ENCODE measurements around the gene HJURP. TPM values are rescaled to one million over a fixed set of nuclear protein-coding genes. Genes with fewer than 3 reads are reported as not detected.

HJURP gene
- polyA plus RNA-seq, 3 donors, result 0.07 to 0.16 TPM; not detected in 1

GRCh38 chr2:233803292-233803911 lies 50.9 kb downstream of the HJURP start:
- 46 to 71% (median 67%) methylated on average over 2 of the region's 2 CpGs for WGBS, 3 donors
- no peak overlapping the region for H3K27ac ChIP-seq (ENCODE audit: low read depth, low read length)

GRCh38 chr2:233802132-233802815 lies 52.1 kb downstream of the HJURP start:
- no peak overlapping the region for H3K27ac ChIP-seq (ENCODE audit: low read depth, low read length)
- WGBS, 3 donors, result 59 to 76% (median 71%) methylated on average over 3 of the region's 3 CpGs

GRCh38 chr2:233801357-233802131 lies 52.8 kb downstream of the HJURP start:
- no peak overlapping the region for H3K27ac ChIP-seq (ENCODE audit: low read depth, low read length)
- 66 to 79% (median 75%) methylated on average over 9 of the region's 9 CpGs for WGBS, 3 donors

GRCh38 chr2:233800208-233800607 lies 54.1 kb downstream of the HJURP start:
- 78 to 81% (median 80%) methylated on average over 7 of the region's 7 CpGs for WGBS, 3 donors
- no peak overlapping the region for H3K27ac ChIP-seq (ENCODE audit: low read depth, low read length)

GRCh38 chr2:233799716-233800115 lies 54.6 kb downstream of the HJURP start:
- 45 to 82% (median 54%) methylated on average over 5 of the region's 5 CpGs for WGBS, 3 donors
- no peak overlapping the region for H3K27ac ChIP-seq (ENCODE audit: low read depth, low read length)

- 58 to 63% (median 61%) methylated on average over 7 of the region's 7 CpGs for WGBS, 3 donors
- no peak overlapping the region for H3K27ac ChIP-seq (ENCODE audit: low read depth, low read length)
Observed at GRCh38 chr2:233799087-233799665, 55.2 kb downstream of the HJURP start.

- H3K27ac ChIP-seq (ENCODE audit: low read depth, low read length), result no peak overlapping the region
- 76 to 85% (median 82%) methylated on average over 14 of the region's 14 CpGs for WGBS, 3 donors
Observed at GRCh38 chr2:233798335-233799086, 55.8 kb downstream of the HJURP start.

- WGBS, 3 donors, result 85 to 93% (median 87%) methylated on average over 9 of the region's 9 CpGs
- no peak overlapping the region for H3K27ac ChIP-seq (ENCODE audit: low read depth, low read length)
Observed at GRCh38 chr2:233796254-233796653, 58.1 kb downstream of the HJURP start.

- no peak overlapping the region for H3K27ac ChIP-seq (ENCODE audit: low read depth, low read length)
- WGBS, 3 donors, result 91 to 92% (median 92%) methylated on average over 13 of the region's 13 CpGs
Observed at GRCh38 chr2:233795735-233796171, 58.6 kb downstream of the HJURP start.

GRCh38 chr2:233794128-233794658 lies 60.1 kb downstream of the HJURP start:
- WGBS, 3 donors, result 62 to 79% (median 78%) methylated on average over 17 of the region's 17 CpGs
- no peak overlapping the region for H3K27ac ChIP-seq (ENCODE audit: low read depth, low read length)

GRCh38 chr2:233793465-233794127 lies 60.7 kb downstream of the HJURP start:
- WGBS, 3 donors, result 70 to 82% (median 79%) methylated on average over 18 of the region's 18 CpGs
- H3K27ac ChIP-seq (ENCODE audit: low read depth, low read length), result no peak overlapping the region

- WGBS, 3 donors, result 85 to 96% (median 91%) methylated on average over 7 of the region's 7 CpGs
- H3K27ac ChIP-seq (ENCODE audit: low read depth, low read length), result no peak overlapping the region
Observed at GRCh38 chr2:233792720-233793119, 61.6 kb downstream of the HJURP start.

- 78 to 80% (median 79%) methylated on average over 8 to 9 of the region's 9 CpGs for WGBS, 3 donors
- H3K27ac ChIP-seq (ENCODE audit: low read depth, low read length), result no peak overlapping the region
Observed at GRCh38 chr2:233791883-233792329, 62.4 kb downstream of the HJURP start.

- WGBS, 3 donors, result 77 to 83% (median 81%) methylated on average over 18 of the region's 18 CpGs
- H3K27ac ChIP-seq (ENCODE audit: low read depth, low read length), result no peak overlapping the region
Observed at GRCh38 chr2:233791151-233791882, 63.0 kb downstream of the HJURP start.

- no peak overlapping the region for H3K27ac ChIP-seq (ENCODE audit: low read depth, low read length)
- WGBS, 3 donors, result 86 to 94% (median 93%) methylated on average over 5 to 7 of the region's 7 CpGs
Observed at GRCh38 chr2:233789554-233789953, 64.8 kb downstream of the HJURP start.
